OCI-LY7 (cell line): Measurements from ENCODE around the gene CHCHD1. TPM values are rescaled to one million over a fixed set of nuclear protein-coding genes. Genes with fewer than 3 reads are reported as not detected.

Experiments
- BruUV-seq: library from RNA; stranded (reverse); fragments of 400-500 nt; replicated peaks from 2 replicates; lab custom pipeline; 2021; lab: Mats Ljungman, UMichigan
- CTCF ChIA-PET: fragments of 300-600 bp; sonication (Branson Sonifier 250); formaldehyde crosslinking; loops from one replicate; lab custom pipeline; 2022; ENCODE audit warnings: antibody characterized with exemption; ENCODE audit not compliant: unreplicated experiment; lab: Charles Lee
- POLR2A ChIA-PET: fragments of 300-600 bp; sonication (Branson Sonifier 250); formaldehyde crosslinking; loops from one replicate; lab custom pipeline; 2022; ENCODE audit warnings: antibody characterized with exemption; lab: Charles Lee
- DNase-seq: peaks from one replicate; pipeline ENCODE4 v3.0.0-alpha.2; 2015; ENCODE audit warnings: low spot score
- H2AFZ ChIP-seq: fragments of 200-600 bp; sonication (generic), shearing (Covaris generic); 2 replicates; pipeline ENCODE4 v1.6.1; 2014; ENCODE audit warnings: mild to moderate bottlenecking, antibody characterized with exemption, low read length, moderate library complexity
- H3K27ac ChIP-seq: fragments of 200-600 bp; sonication (generic); 2 replicates; pipeline ENCODE4 v1.5.1; 2014; ENCODE audit warnings: mixed run types, low read depth, mild to moderate bottlenecking, moderate library complexity, low read length, inconsistent platforms; ENCODE audit not compliant: poor library complexity, severe bottlenecking
- H3K36me3 ChIP-seq: fragments of 200-600 bp; sonication (generic); 2 replicates; pipeline ENCODE4 v1.6.1; 2014; ENCODE audit warnings: mild to moderate bottlenecking, antibody characterized with exemption, low read length, moderate library complexity, mixed read lengths; ENCODE audit not compliant: insufficient read depth
- H3K4me1 ChIP-seq: fragments of 200-600 bp; sonication (generic); 2 replicates; pipeline ENCODE4 v1.5.1; 2014; ENCODE audit warnings: mild to moderate bottlenecking, low read length; ENCODE audit not compliant: insufficient read depth, poor library complexity, severe bottlenecking
- H3K4me2 ChIP-seq: fragments of 200-600 bp; sonication (generic); 2 replicates; pipeline ENCODE4 v1.6.1; 2014; ENCODE audit warnings: mild to moderate bottlenecking, low read length
- H3K4me3 ChIP-seq: fragments of 200-600 bp; sonication (generic); 2 replicates; pipeline ENCODE4 v1.5.1; 2014; ENCODE audit warnings: mild to moderate bottlenecking, low read depth, low read length; ENCODE audit not compliant: poor library complexity, severe bottlenecking
- H3K79me2 ChIP-seq: fragments of 200-600 bp; sonication (generic); 2 replicates; pipeline ENCODE4 v1.6.1; 2016; ENCODE audit warnings: low read depth, mild to moderate bottlenecking, low read length, moderate library complexity, mixed read lengths; ENCODE audit not compliant: insufficient read depth
- H3K9me2 ChIP-seq: fragments of 200-600 bp; sonication (generic); 2 replicates; pipeline ENCODE4 v1.6.1; 2016; ENCODE audit warnings: mild to moderate bottlenecking, low read length, mixed read lengths; ENCODE audit not compliant: insufficient read depth
- H3K9me3 ChIP-seq: fragments of 200-600 bp; sonication (generic); 2 replicates; pipeline ENCODE4 v1.6.1; 2014; ENCODE audit warnings: mild to moderate bottlenecking, mixed run types, low read length, mixed read lengths
- H4K20me1 ChIP-seq: fragments of 200-600 bp; sonication (generic); 2 replicates; pipeline ENCODE4 v1.6.1; 2014; ENCODE audit warnings: mild to moderate bottlenecking, antibody characterized with exemption, low read length, moderate library complexity, mixed read lengths; ENCODE audit not compliant: insufficient read depth
- EZH2phosphoT487 ChIP-seq: fragments of 200-600 bp; sonication (generic); IDR thresholded peaks from 2 replicates; pipeline ENCODE4 v1.6.1; 2018; ENCODE audit warnings: low read depth, borderline replicate concordance, mild to moderate bottlenecking, mixed run types, antibody characterized with exemption, low read length, moderate library complexity, mixed read lengths
- intact Hi-C: fragments of 100-400 bp; cut with micrococcal nuclease; formaldehyde crosslinking; loops from one replicate; pipeline ENCODE4 v1.10.0; 2022; ENCODE audit not compliant: unreplicated experiment
- total RNA-seq, 2 experiments: library from RNA; depleted of rRNA in 1 of 2; stranded (reverse); fragments of >200 nt in 1 of 2; shearing (Covaris generic) in 1 of 2; gene quantifications; 2 replicates each; pipeline ENCODE4 v1.2.3, GENCODE V29; 2014 to 2022
- TF ChIP-seq, protein P1 (sequence below): fragments of 200-600 bp; sonication (generic); conservative IDR thresholded peaks from 2 replicates; pipeline ENCODE4 v1.5.1; 2014; ENCODE audit warnings: mild to moderate bottlenecking, antibody characterized with exemption, low read length, moderate library complexity, mixed read lengths

Gene CHCHD1
- total RNA-seq, 2 experiments from 2014 or later = 36.6 to 55.6 TPM

DNA sequence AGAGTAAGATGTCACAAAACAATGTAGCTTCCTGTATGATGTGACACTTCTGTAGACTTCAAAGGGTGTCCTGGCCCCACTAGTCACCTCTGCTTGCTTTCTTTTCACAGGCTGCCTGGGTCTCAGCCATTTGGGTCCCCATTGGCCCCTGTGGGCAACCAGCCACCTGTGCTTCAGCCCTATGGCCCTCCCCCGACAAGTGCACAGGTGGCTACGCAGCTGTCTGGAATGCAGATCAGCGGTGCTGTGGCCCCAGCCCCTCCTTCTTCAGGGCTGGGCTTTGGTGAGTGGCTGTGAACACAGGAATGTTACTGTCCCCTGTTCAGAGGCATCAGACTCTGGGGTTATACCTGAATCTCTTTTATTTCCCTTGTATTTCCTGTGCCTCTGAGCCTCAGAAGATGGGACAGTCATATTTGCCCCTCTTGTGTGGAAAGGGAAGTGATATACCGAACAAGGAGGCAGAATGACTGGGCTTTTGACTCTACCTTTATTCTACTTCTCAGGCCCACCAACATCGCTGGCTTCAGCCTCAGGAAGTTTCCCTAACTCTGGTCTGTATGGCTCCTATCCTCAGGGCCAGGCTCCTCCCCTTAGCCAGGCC lies 22.2 kb upstream of the CHCHD1 start:
- Histone ChIP-seq H3K36me3 (peaks cover 63% of the 10 kb centered on the region), H3K4me3 (no peak overlapping the region), H3K4me1 (peaks cover 23% of the 10 kb centered on the region), H3K27ac (peak overlapping the region; percentile 64), H2AFZ (no peak overlapping the region), H4K20me1 (no peaks in the 10 kb centered on the region), H3K9me2 (no peaks in the 10 kb centered on the region), H3K9me3 (no peaks in the 10 kb centered on the region), H3K79me2 (no peaks in the 10 kb centered on the region; the same call in 1 of the 2 replicates), H3K4me2 (peak overlapping the region; percentile 57)
- BruUV-seq = no TSS peak
- TF ChIP-seq EZH2phosphoT487 = no peak
- TF ChIP-seq, protein P1, sequence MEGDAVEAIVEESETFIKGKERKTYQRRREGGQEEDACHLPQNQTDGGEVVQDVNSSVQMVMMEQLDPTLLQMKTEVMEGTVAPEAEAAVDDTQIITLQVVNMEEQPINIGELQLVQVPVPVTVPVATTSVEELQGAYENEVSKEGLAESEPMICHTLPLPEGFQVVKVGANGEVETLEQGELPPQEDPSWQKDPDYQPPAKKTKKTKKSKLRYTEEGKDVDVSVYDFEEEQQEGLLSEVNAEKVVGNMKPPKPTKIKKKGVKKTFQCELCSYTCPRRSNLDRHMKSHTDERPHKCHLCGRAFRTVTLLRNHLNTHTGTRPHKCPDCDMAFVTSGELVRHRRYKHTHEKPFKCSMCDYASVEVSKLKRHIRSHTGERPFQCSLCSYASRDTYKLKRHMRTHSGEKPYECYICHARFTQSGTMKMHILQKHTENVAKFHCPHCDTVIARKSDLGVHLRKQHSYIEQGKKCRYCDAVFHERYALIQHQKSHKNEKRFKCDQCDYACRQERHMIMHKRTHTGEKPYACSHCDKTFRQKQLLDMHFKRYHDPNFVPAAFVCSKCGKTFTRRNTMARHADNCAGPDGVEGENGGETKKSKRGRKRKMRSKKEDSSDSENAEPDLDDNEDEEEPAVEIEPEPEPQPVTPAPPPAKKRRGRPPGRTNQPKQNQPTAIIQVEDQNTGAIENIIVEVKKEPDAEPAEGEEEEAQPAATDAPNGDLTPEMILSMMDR = no peak
- intact Hi-C loops = no loop called here
- ChIA-PET POLR2A (interaction anchor here (0.5 to 2.5 kb wide), 8 partner anchors 9 to 1008 kb away, joined by 3 to 15 read pairs (median 4); partner anchors contain the start of genes CHCHD1 and SEC24C), CTCF (interaction anchor here (1.2 kb wide), 1 partner anchor 16 kb away, joined by 3 read pairs; the partner anchor contains the start of gene SEC24C)
- peak; percentile 86 for DNase-seq

DNA sequence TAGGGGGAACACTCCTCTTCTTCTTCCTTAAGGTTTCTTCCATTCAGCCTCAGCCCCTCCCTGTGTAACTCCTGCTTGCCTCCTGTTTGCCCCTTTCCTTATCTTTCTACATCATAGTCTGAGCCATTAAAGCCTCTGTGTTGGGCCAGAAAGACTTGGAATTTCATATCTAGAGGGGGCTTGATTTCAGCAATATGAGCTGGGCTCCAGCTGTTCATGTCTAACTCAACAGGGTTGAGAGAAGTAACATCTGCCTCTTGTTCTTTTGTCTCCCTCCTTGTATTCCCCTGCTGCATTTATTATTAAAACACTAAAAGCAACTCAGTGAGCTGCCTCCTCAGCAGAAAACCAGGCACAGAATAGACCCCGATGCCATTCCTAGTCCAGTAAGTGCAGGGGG lies 20.1 kb upstream of the CHCHD1 start:
- no peak overlapping the region for H2AFZ ChIP-seq
- intact Hi-C loops = no loop called here
- no peaks in the 10 kb centered on the region for H3K9me3 ChIP-seq
- no peak overlapping the region for H3K27ac ChIP-seq
- POLR2A ChIA-PET = no interaction called here
- H3K36me3 ChIP-seq = peaks cover 74% of the 10 kb centered on the region
- H3K9me2 ChIP-seq = no peaks in the 10 kb centered on the region
- H3K4me3 ChIP-seq = no peak overlapping the region
- H4K20me1 ChIP-seq = no peaks in the 10 kb centered on the region
- no TSS peak for BruUV-seq
- CTCF ChIA-PET = no interaction called here
- DNase-seq = no peak
- H3K4me1 ChIP-seq = peaks cover 23% of the 10 kb centered on the region
- no peaks in the 10 kb centered on the region; the same call in 1 of the 2 replicates for H3K79me2 ChIP-seq
- no peak overlapping the region for H3K4me2 ChIP-seq
- TF ChIP-seq EZH2phosphoT487 = no peak
- TF ChIP-seq, protein P1 = no peak

DNA sequence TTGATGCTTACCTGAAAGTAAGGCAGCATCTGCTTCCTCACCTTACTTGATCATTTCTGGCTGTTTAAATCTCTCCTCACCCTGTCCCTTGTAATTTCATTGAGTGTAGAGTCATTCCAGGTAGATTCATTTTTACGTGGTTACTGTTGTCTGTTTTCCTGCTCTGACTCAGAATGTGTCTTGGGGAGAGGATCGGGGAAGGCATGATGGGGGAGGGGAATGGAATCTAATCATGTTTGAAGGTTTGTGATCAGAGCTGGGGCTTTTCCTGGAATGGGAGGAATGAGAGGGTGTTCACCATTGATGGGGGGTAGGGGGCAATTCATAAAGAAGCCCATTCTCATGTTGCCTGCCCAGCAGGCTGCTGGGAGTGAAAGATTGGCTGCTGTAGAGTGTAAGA lies 18.9 kb upstream of the CHCHD1 start:
- no peaks in the 10 kb centered on the region; the same call in 1 of the 2 replicates for H3K79me2 ChIP-seq
- H2AFZ ChIP-seq = no peak overlapping the region
- POLR2A ChIA-PET = interaction anchor here (0.6 to 1.1 kb wide), 4 partner anchors 9 to 223 kb away, joined by 3 read pairs; a partner anchor contains a TSS
- H3K4me3 ChIP-seq = no peak overlapping the region
- no peaks in the 10 kb centered on the region for H3K9me2 ChIP-seq
- no peaks in the 10 kb centered on the region for H3K9me3 ChIP-seq
- CTCF ChIA-PET = no interaction called here
- peaks cover 79% of the 10 kb centered on the region for H3K36me3 ChIP-seq
- H4K20me1 ChIP-seq = no peaks in the 10 kb centered on the region
- DNase-seq = no peak
- H3K27ac ChIP-seq = no peak overlapping the region
- TF ChIP-seq, protein P1 = no peak
- TF ChIP-seq EZH2phosphoT487 = no peak
- intact Hi-C loops = no loop called here
- no TSS peak for BruUV-seq
- no peak overlapping the region for H3K4me2 ChIP-seq
- peaks cover 23% of the 10 kb centered on the region for H3K4me1 ChIP-seq
